H54 (cell line): ENCODE measurements around the gene CSN3.

Experiments
- DNase-seq: peaks from one replicate; pipeline ENCODE4 v3.0.0; 2011; ENCODE audit warnings: low spot score, mixed read lengths; ENCODE audit not compliant: insufficient read length
- FAIRE-seq: peaks from 3 replicates; lab custom pipeline; 2011; peaks lifted over from hg19 to GRCh38; lab: Jason Lieb, UNC
- POLR2A ChIP-seq: IDR thresholded peaks from 2 replicates; pipeline ENCODE4 v1.6.1; 2011; ENCODE audit warnings: low read depth, mild to moderate bottlenecking, low read length

CSN3 gene

GRCh38 chr4:70239884-70240591, 2.4 kb upstream of the CSN3 start:
- no peak for TF ChIP-seq POLR2A
- DNase-seq (no peak), FAIRE-seq (no peak)

DNA sequence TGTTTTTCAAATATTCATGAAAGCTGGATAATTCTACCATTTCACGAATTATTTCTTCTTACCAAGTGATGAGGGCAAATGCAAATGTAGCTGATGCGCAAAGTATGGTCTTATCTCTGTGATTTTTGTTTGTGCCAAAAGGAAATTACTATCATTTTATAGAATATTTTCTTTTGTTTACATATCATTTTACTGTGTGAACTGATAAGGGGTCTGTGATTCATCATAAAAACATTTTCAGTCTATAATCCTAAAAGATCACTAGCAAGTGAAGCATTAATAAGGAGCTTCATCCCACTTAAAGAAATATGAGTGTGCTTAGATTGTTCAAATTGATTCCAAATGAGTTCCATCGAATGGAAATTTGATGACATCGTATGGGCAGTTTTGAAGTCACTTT, 694 bp downstream of the CSN3 start:
- TF ChIP-seq POLR2A: no peak
- FAIRE-seq (no peak), DNase-seq (no peak)

DNA sequence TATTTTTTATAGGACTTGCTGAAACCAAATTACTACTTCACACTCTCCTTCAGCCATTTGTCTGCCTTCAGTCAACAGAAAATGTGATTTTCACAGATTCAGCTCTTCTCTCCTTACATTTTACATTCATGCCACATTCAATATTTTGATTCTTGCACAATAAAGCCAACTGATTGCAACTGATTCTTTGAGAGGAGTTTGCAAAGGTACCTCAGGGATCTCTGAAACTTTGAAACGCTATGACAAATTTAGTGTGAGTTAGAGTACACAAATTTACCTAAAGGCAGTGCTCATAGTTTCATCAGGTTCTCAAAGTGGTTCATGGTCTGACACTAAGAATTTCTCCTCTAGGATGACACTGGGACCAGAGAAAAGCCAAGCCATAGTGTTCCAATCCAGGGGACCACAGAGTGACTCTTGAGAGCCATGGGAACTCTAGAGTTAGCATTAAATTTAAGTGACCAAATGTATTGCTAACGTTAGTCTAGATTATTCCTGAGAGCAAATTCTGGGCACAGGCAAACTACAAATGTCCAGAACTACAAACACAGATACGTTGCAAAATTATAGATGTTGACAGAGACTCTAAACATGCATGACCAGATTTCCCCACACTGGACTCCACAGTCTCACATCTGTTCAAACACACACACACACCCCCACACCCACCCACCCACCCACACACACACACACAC, 9.0 kb downstream of the CSN3 start:
- TF ChIP-seq POLR2A: no peak
- no peak for DNase-seq
- FAIRE-seq: no peak

DNA sequence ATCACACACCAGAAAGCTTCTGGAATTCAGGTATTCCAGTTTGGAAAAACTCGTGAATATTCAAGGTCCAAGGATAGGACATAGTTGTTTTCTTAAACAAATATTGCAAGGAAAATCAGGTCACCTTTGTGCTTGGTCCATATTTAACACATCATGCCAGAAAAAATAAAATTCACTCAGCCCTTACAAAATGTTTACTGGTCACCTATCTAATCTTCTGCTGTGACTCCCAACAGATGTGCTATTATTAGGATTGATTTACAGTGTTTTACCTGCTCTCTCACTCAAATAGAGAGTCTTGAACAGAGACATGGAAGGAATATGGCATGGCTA, 9.5 kb downstream of the CSN3 start:
- FAIRE-seq (no peak), DNase-seq (no peak)
- TF ChIP-seq POLR2A: no peak

DNA sequence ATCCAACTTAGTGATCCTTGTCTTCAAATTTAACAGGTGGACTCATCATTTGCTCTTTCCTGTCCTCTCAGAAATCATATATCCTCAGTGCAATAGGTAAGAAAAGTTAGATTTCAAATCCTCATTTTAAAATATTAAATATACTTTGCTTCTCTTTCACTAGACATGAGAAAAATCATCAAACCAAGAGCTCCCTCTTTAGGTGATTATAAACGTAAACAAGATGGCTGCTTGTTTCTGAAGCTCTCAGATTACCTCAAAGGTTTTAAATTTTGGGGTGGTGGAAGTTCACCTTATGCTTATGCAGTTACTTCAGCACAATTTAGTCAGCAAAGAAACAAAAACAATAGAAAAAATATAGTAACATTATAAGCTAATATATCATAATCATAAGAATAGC, 27.3 kb downstream of the CSN3 start:
- FAIRE-seq (no peak), DNase-seq (no peak)
- TF ChIP-seq POLR2A: no peak

DNA sequence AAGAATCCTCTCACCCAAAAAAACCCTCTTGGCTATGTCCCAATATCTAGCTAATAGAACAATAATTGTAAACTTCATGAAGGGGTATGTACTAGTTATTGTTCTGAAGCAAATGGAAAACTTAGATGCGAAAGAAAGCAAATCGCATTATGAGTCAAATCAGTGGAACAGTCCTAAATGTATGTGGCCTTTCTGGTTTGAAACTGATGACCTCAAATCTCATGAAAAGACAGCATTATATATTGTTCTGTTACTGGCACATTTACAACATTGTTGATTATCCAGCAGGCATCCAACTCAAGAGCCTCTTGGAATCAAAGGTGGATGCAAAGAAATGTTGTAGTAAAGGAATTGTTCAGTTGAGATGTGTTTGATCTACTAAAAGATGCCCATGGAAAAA, 34.7 kb downstream of the CSN3 start:
- no peak for DNase-seq
- no peak for FAIRE-seq
- TF ChIP-seq POLR2A: no peak

- DNase-seq (no peak), FAIRE-seq (no peak)
- TF ChIP-seq POLR2A: no peak
These were observed 38.2 kb downstream of the CSN3 start for GRCh38 chr4:70280567-70280966.

DNA sequence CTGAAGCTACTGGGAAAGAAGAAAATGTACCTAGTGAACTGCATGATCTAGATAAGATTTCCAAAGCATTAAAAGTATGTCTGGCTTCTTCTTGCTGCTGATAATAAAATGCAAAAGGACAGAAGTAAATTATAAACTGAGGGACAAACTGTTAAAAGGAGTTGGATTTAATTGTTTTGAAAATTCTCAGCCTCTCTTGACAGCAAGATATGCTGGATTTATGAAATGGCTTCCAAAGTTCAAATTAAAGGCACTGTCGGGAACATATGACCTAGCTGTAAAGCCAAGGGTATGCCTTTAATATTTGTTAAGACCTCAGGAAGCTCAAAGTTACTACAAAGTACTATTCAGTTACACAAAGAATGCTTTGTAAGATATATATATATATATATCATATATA, 46.3 kb downstream of the CSN3 start:
- no peak for FAIRE-seq
- no peak for DNase-seq
- no peak for TF ChIP-seq POLR2A

DNA sequence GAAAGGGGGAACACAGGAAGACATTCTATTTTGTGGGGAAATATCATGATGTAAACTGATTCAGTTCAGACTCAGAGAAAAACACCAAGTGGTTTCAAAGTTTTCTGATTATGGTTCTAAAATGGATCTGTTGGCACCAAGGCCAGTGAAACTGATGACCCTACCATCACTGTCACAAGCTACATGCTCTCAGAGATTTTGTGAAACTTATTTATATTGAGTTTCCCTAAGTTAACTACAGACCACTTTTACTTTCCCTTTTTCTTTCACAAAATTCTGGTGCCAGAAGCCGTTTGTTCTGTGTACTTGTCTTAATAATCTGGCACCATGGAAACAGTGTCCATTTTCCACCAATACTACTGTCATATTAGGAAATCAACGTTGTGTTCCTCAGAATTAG, 48.9 kb downstream of the CSN3 start:
- no peak for TF ChIP-seq POLR2A
- DNase-seq (no peak), FAIRE-seq (no peak)

- TF ChIP-seq POLR2A: no peak
- DNase-seq: no peak
- no peak for FAIRE-seq
These were observed 55.2 kb downstream of the CSN3 start for GRCh38 chr4:70297576-70297975.

- TF ChIP-seq POLR2A: no peak
- FAIRE-seq (no peak), DNase-seq (no peak)
These were observed 55.7 kb downstream of the CSN3 start for GRCh38 chr4:70298051-70298450.

- no peak for TF ChIP-seq POLR2A
- DNase-seq: no peak
- no peak for FAIRE-seq
These were observed 57.2 kb downstream of the CSN3 start for GRCh38 chr4:70299643-70300042.

DNA sequence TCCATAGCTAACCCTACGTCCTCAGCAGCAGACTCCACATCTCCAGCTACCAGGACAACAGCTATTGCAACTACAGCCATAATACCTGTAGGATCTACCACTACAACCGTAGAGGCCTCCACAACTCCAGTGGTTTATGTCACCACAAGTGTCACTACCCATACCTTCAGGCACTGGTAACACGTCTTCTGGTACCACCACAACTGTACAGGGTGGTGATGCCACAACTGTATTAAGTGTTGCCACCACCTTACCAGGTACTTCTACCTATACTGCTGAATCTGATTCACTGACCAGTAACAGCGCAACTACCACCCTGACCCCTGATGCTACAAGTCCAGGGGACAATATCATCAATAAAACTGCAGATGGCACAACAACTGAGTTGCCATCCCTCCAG, 57.8 kb downstream of the CSN3 start:
- DNase-seq (no peak), FAIRE-seq (no peak)

More for the DNA sequence above, 57.8 kb downstream of the CSN3 start:
- TF ChIP-seq POLR2A: no peak
